Karpas-422 (cell line): Measurements from ENCODE around the gene EEFSEC. TPM values are rescaled to one million over a fixed set of nuclear protein-coding genes. Genes with fewer than 3 reads are reported as not detected.

ENCODE experiments used
- DNase-seq: peaks from one replicate; pipeline ENCODE4 v3.0.0-alpha.2; 2015
- H2AFZ ChIP-seq: fragments of 200-600 bp; sonication (generic); 2 replicates; pipeline ENCODE4 v1.6.1; 2014; ENCODE audit warnings: antibody characterized with exemption, low read length, mixed read lengths
- H3K27ac ChIP-seq: fragments of 200-600 bp; sonication (generic); 2 replicates; pipeline ENCODE4 v1.5.1; 2014; ENCODE audit warnings: mild to moderate bottlenecking, low read length, moderate library complexity
- H3K27me3 ChIP-seq: fragments of 200-600 bp; sonication (generic); 2 replicates; pipeline ENCODE4 v1.6.1; 2014; ENCODE audit warnings: low read length, mixed read lengths
- H3K36me3 ChIP-seq: fragments of 200-600 bp; sonication (generic); 2 replicates; pipeline ENCODE4 v1.6.1; 2014; ENCODE audit warnings: low read length, mixed read lengths; ENCODE audit not compliant: insufficient read depth
- H3K4me1 ChIP-seq: fragments of 200-600 bp; sonication (generic); 2 replicates; pipeline ENCODE4 v1.6.1; 2014; ENCODE audit warnings: mild to moderate bottlenecking, low read length, mixed read lengths
- H3K4me2 ChIP-seq: fragments of 200-600 bp; sonication (generic); 2 replicates; pipeline ENCODE4 v1.6.1; 2014; ENCODE audit warnings: low read length, low read depth, mild to moderate bottlenecking; ENCODE audit not compliant: poor library complexity, severe bottlenecking
- H3K4me3 ChIP-seq: fragments of 200-600 bp; sonication (generic); 2 replicates; pipeline ENCODE4 v1.5.1; 2014; ENCODE audit warnings: mild to moderate bottlenecking, antibody characterized with exemption, low read length, mixed read lengths
- H3K79me2 ChIP-seq: fragments of 200-600 bp; sonication (generic); 2 replicates; pipeline ENCODE4 v1.6.1; 2014; ENCODE audit warnings: mild to moderate bottlenecking, low read length, mixed read lengths
- H3K9ac ChIP-seq: fragments of 200-600 bp; sonication (generic); 2 replicates; pipeline ENCODE4 v1.6.0; 2014; ENCODE audit warnings: low read length
- H3K9me2 ChIP-seq: fragments of 200-600 bp; sonication (generic), shearing (Covaris generic); replicated peaks from 2 replicates; pipeline ENCODE4 v1.6.0; 2014; ENCODE audit warnings: mild to moderate bottlenecking, low read length, moderate library complexity; ENCODE audit not compliant: insufficient read depth
- H3K9me3 ChIP-seq: fragments of 300-700, 200-600 bp; sonication (generic); 2 replicates; pipeline ENCODE4 v1.6.1; 2014; ENCODE audit warnings: low read length, mixed read lengths
- H4K20me1 ChIP-seq: fragments of 200-600 bp; sonication (generic); 2 replicates; pipeline ENCODE4 v1.6.1; 2014; ENCODE audit warnings: mild to moderate bottlenecking, antibody characterized with exemption, low read length, low read depth; ENCODE audit not compliant: insufficient read depth
- total RNA-seq: library from RNA; depleted of rRNA; stranded (reverse); fragments of >200 nt; shearing (Covaris generic); gene quantifications from 2 replicates; pipeline ENCODE4 v1.2.3, GENCODE V29; 2014; ENCODE audit warnings: low replicate concordance

Gene EEFSEC
- total RNA-seq, 1 experiment from 2014 or later = 10.1 TPM

GRCh38 chr3:128271536-128272332 is 118.5 kb downstream of the EEFSEC start:
- Histone ChIP-seq H3K4me3 (no peak overlapping the region), H3K9me3 (no peaks in the 10 kb centered on the region), H4K20me1 (no peaks in the 10 kb centered on the region), H3K4me1 (no peaks in the 10 kb centered on the region), H3K79me2 (no peaks in the 10 kb centered on the region), H3K4me2 (no peak overlapping the region), H2AFZ (no peak overlapping the region), H3K9ac (no peak overlapping the region), H3K27me3 (no peaks in the 10 kb centered on the region), H3K27ac (no peak overlapping the region), H3K36me3 (no peaks in the 10 kb centered on the region), H3K9me2 (no peaks in the 10 kb centered on the region)
- no peak for DNase-seq

- H2AFZ ChIP-seq = no peak overlapping the region
- no peak overlapping the region for H3K4me3 ChIP-seq
- H3K9me3 ChIP-seq = no peaks in the 10 kb centered on the region
- H4K20me1 ChIP-seq = no peaks in the 10 kb centered on the region
- H3K4me1 ChIP-seq = no peaks in the 10 kb centered on the region
- H3K36me3 ChIP-seq = no peaks in the 10 kb centered on the region
- no peaks in the 10 kb centered on the region for H3K27me3 ChIP-seq
- H3K9me2 ChIP-seq = no peaks in the 10 kb centered on the region
- H3K9ac ChIP-seq = no peak overlapping the region
- no peaks in the 10 kb centered on the region for H3K79me2 ChIP-seq
- H3K27ac ChIP-seq = no peak overlapping the region
- no peak overlapping the region for H3K4me2 ChIP-seq
- DNase-seq = no peak
Measured at GRCh38 chr3:128273109-128273840, 120.0 kb downstream of the EEFSEC start.

DNA sequence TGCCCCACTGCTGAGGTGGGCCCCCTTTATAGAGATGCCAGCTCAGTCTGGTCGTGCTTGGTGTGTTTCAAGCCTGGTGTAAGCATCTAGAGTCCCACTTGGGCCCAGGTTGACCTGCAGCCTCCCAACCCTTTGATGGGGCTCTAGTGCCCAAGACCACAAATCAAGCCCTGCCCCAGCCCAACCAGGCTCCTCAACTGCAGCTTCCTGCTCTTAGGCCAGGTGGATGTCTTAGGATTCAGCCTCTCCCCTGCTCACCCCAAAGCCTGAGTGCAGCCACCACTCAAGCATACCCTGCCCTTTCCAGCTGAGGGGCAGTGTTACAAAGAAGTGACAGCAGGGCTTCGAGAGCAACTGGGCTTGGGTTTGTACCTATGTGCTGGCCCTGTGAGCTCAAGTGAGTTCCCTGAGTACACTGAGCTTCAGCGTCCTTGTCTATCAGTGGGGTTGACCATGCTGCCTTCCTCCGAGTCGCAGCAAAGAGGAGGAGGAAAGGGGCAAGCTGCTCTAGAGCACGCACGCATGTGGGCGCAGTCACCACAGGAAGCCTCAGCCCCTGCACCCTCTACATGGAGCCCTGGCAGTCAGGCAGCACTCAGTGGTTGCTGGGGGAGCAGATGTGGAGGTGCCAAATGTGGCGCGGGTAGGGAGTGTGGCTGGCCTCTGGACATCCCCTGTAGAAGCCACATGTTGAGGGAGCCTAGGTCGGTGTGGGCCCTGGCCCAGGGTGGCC is 120.7 kb downstream of the EEFSEC start:
- Histone ChIP-seq H3K4me2 (no peak overlapping the region), H3K4me1 (no peaks in the 10 kb centered on the region), H3K27ac (no peak overlapping the region), H3K9me2 (no peaks in the 10 kb centered on the region), H3K4me3 (no peak overlapping the region), H3K79me2 (no peaks in the 10 kb centered on the region), H3K27me3 (no peaks in the 10 kb centered on the region), H3K9me3 (no peaks in the 10 kb centered on the region), H3K9ac (no peak overlapping the region), H2AFZ (no peak overlapping the region), H3K36me3 (no peaks in the 10 kb centered on the region), H4K20me1 (no peaks in the 10 kb centered on the region)
- no peak for DNase-seq

- Histone ChIP-seq H3K4me2 (no peak overlapping the region), H3K79me2 (no peaks in the 10 kb centered on the region), H3K9me3 (no peaks in the 10 kb centered on the region), H3K27ac (no peak overlapping the region), H3K4me3 (no peak overlapping the region), H3K36me3 (no peaks in the 10 kb centered on the region), H3K9ac (no peak overlapping the region), H3K9me2 (no peaks in the 10 kb centered on the region), H3K4me1 (no peaks in the 10 kb centered on the region), H4K20me1 (no peaks in the 10 kb centered on the region), H3K27me3 (no peaks in the 10 kb centered on the region), H2AFZ (no peak overlapping the region)
- DNase-seq = no peak
Measured at GRCh38 chr3:128274837-128275236, 121.6 kb downstream of the EEFSEC start.

- Histone ChIP-seq H3K9ac (no peak overlapping the region), H2AFZ (no peak overlapping the region), H3K9me3 (no peaks in the 10 kb centered on the region), H3K4me1 (no peaks in the 10 kb centered on the region), H3K27ac (no peak overlapping the region), H3K4me3 (no peak overlapping the region), H3K4me2 (no peak overlapping the region), H4K20me1 (no peaks in the 10 kb centered on the region), H3K9me2 (no peaks in the 10 kb centered on the region), H3K36me3 (no peaks in the 10 kb centered on the region), H3K27me3 (no peaks in the 10 kb centered on the region), H3K79me2 (no peaks in the 10 kb centered on the region)
- DNase-seq = no peak
Measured at GRCh38 chr3:128275316-128276145, 122.2 kb downstream of the EEFSEC start.

DNA sequence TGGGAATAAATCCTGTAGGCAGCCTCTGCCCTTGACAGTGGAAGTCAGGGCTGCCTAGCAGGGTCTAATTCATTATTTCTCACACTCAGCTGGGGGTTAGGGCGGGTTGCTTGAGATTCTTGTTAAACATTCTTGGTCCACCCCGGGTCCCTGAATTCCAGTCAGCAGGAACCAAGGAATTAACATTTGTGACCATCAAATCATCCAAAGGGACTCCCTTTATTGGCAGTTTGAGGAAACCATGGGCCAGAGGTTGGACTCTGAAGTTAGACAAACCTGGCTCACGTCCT is 122.8 kb downstream of the EEFSEC start:
- no peaks in the 10 kb centered on the region for H3K79me2 ChIP-seq
- no peaks in the 10 kb centered on the region for H3K36me3 ChIP-seq
- H3K9me3 ChIP-seq = no peaks in the 10 kb centered on the region
- DNase-seq = no peak
- no peaks in the 10 kb centered on the region for H3K27me3 ChIP-seq
- no peak overlapping the region for H2AFZ ChIP-seq
- H4K20me1 ChIP-seq = no peaks in the 10 kb centered on the region
- H3K27ac ChIP-seq = no peak overlapping the region
- H3K4me2 ChIP-seq = no peak overlapping the region
- H3K9me2 ChIP-seq = no peaks in the 10 kb centered on the region
- no peak overlapping the region for H3K9ac ChIP-seq
- H3K4me3 ChIP-seq = no peak overlapping the region
- H3K4me1 ChIP-seq = no peaks in the 10 kb centered on the region

DNA sequence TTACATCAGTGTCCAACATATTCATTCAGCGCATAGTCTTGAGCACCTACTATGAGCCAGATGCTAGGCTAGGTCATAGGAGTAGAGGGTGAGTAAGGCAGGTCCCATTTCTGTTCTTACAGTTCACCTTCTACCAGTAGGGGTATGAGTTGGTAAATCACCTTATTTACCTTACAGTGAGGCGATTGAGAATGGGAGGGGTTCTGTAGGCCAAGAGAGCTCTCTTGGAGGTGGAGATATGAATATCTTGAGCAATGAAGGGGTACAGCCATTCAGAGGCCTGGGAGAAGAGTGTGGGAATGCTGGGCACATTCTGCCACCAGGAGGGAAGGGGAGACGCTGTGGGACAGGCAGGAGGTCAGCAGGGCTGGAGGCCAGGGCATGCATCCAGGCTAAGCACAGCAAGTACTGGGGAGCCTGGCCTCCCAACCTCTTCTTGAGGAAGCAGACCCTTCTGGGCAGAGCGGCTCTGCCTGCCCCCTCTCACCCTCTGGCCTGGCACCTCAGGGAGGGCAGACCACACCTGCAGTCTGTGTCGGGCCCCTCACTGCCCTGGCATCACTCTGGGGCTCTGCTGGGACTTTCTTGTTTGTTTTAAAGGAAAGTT is 123.4 kb downstream of the EEFSEC start:
- Histone ChIP-seq H3K27me3 (no peaks in the 10 kb centered on the region), H3K4me3 (no peak overlapping the region), H4K20me1 (no peaks in the 10 kb centered on the region), H3K4me2 (no peak overlapping the region), H3K9ac (no peak overlapping the region), H3K79me2 (no peaks in the 10 kb centered on the region), H2AFZ (no peak overlapping the region), H3K9me3 (no peaks in the 10 kb centered on the region), H3K36me3 (no peaks in the 10 kb centered on the region), H3K27ac (no peak overlapping the region), H3K4me1 (no peaks in the 10 kb centered on the region), H3K9me2 (no peaks in the 10 kb centered on the region)
- DNase-seq = no peak
